ENCODE measurements around the gene RCOR3.
"Not testable (repeated sequence)": the region's sequence is repeated elsewhere in the genome, so short reads cannot be mapped to it uniquely, and the experiment has no call there.

The RCOR3 gene

GRCh38 chr1:211285196-211285595 is 26.0 kb downstream of the RCOR3 start:
- H3K4me1 Mint-ChIP-seq (ENCODE audit: low read depth): peaks cover 15% of the 10 kb centered on the region
- no peaks in the 10 kb centered on the region for H3K27me3 Mint-ChIP-seq
- peaks cover 13% of the 10 kb centered on the region for H3K36me3 Mint-ChIP-seq
- no peak overlapping the region for H3K27ac Mint-ChIP-seq
- H3K9me3 Mint-ChIP-seq (ENCODE audit: low read depth): no peaks in the 10 kb centered on the region
- H3K4me3 Mint-ChIP-seq: no peak overlapping the region

DNA sequence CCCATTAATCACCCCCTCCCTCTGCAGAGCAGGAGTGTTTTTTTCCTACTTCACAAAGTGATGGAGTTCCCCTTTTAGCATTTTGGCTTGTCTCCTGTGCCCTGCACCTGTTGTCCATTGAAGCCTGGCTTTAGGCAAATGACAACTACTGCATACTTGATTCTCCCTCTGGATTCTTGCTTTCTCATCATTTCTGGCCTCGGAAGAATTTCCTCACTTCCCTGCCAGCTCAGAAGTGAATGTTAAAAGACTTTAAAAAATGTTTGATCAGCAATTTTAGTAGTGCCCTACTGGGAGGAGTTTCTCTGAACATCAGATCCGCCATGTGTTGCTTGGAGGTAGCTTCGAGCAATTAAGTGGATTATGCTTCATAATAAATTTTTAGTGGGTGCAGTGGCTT is 28.1 kb downstream of the RCOR3 start:
- Mint-ChIP-seq H3K27me3 (no peaks in the 10 kb centered on the region), H3K4me3 (no peak overlapping the region), H3K9me3 (ENCODE audit: low read depth) (no peaks in the 10 kb centered on the region), H3K36me3 (peaks cover 16% of the 10 kb centered on the region), H3K27ac (no peak overlapping the region), H3K4me1 (ENCODE audit: low read depth) (peaks cover 15% of the 10 kb centered on the region)

DNA sequence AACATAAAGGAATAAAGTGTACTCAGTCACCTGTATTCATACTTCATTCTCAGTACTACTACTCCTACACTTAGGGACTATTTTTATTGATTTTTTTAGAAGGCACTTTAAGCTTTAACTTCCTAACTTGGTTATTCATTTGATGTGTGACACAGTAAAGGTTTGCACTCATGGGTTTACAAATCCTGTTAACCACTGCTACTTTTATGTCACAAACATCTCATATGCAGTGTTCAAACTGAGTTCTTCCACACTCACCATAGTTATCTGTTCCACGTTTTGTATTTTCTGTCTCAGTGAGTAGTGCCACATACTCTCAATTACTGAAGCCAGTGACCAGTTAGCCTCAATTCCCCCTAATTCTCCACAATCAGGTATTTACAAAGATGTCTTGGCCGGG is 33.2 kb downstream of the RCOR3 start:
- Mint-ChIP-seq H3K4me1 (ENCODE audit: low read depth) (peaks cover 16% of the 10 kb centered on the region), H3K4me3 (no peak overlapping the region), H3K9me3 (ENCODE audit: low read depth) (no peaks in the 10 kb centered on the region), H3K27me3 (no peaks in the 10 kb centered on the region), H3K36me3 (peaks cover 13% of the 10 kb centered on the region), H3K27ac (peak overlapping the region; percentile 29)

GRCh38 chr1:211296396-211296795 is 37.2 kb downstream of the RCOR3 start:
- H3K36me3 Mint-ChIP-seq: peaks cover 22% of the 10 kb centered on the region
- H3K9me3 Mint-ChIP-seq (ENCODE audit: low read depth): no peaks in the 10 kb centered on the region
- peak overlapping the region; percentile 88 for H3K27ac Mint-ChIP-seq
- no peaks in the 10 kb centered on the region for H3K27me3 Mint-ChIP-seq
- H3K4me1 Mint-ChIP-seq (ENCODE audit: low read depth): peaks cover 27% of the 10 kb centered on the region
- H3K4me3 Mint-ChIP-seq: peak overlapping the region; percentile 36

DNA sequence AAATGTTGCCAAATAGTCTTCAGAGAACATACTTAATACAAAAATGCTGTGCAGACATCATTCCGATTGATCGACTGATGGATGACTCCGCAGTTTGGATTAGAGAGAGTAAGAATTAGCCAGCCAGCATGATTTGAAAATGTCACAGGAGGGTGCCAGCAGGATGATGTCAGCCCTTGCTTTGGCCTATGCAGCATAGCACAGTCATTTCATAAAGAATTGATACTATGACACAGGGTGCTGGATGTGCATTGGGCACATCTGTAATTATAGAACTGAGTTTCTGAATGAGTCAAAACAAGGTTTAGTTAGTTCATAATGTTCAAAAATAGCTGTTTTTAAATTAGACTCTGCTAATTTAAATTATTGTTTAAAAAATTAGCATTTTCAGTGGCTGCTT is 45.9 kb downstream of the RCOR3 start:
- Mint-ChIP-seq H3K4me3 (no peak overlapping the region), H3K36me3 (peaks cover 18% of the 10 kb centered on the region), H3K9me3 (ENCODE audit: low read depth) (no peaks in the 10 kb centered on the region), H3K27me3 (no peaks in the 10 kb centered on the region), H3K4me1 (ENCODE audit: low read depth) (peaks cover 39% of the 10 kb centered on the region), H3K27ac (peak overlapping the region; percentile 86)

DNA sequence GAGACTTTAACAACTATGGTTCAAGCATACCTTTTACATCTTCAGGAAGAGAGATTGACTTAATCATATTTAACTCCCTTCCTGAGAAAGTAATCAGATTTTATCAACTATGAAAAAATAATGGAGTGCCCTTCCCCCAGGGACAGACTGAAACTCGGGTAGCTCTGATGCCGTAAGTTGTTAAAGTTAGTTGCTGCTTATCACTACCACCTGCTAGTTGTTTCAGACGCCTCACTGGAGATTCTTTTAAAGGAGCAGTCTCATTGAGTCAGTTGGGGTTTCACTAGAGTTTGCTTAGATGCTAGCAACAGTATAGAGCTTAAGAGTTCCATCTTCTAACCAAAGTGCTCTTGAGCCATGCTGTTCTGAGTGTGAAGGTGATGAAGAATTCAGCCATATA is 50.5 kb downstream of the RCOR3 start:
- H3K36me3 Mint-ChIP-seq: peaks cover 9% of the 10 kb centered on the region
- peak overlapping the region; percentile 68 for H3K27ac Mint-ChIP-seq
- H3K4me1 Mint-ChIP-seq (ENCODE audit: low read depth): peaks cover 27% of the 10 kb centered on the region
- no peak overlapping the region for H3K4me3 Mint-ChIP-seq
- H3K27me3 Mint-ChIP-seq: no peaks in the 10 kb centered on the region
- no peaks in the 10 kb centered on the region for H3K9me3 Mint-ChIP-seq (ENCODE audit: low read depth)

- H3K36me3 Mint-ChIP-seq: peaks cover 8% of the 10 kb centered on the region
- H3K27ac Mint-ChIP-seq: peak overlapping the region; percentile 46
- H3K9me3 Mint-ChIP-seq (ENCODE audit: low read depth): no peaks in the 10 kb centered on the region
Observed at GRCh38 chr1:211313392-211313791, 54.2 kb downstream of the RCOR3 start.

DNA sequence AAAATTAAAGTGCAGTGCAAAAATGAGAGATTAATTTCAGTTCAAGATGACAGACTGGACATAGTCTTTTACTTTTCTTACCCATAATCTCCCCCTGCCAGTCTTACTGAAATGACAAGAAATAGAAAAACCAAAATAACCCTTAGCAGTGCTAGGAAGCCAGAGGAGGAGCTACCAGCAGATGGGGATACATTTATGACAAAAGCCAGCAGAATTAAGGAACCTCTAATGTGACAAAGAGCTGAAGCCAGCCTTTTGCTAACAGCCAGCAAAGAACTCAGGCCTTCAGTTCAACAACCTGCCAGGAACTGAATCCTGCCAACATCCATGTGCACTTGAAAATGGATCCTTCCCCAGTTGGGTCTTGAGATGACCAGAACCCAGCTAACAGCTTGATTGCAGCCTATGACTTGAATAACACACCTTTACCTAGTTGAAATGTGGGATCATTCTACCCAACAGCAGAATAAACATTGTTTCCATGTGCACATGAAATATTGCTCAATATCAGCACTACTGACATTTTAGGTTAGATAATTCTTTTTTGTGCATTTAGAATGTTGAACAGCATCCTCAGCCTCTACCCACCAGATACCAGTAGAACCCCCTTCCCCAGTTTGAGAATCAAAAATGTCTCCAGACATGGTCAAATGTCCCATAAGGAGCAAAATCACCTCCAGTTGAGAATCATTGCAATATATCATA is 59.6 kb downstream of the RCOR3 start:
- Mint-ChIP-seq H3K4me3 (no peak overlapping the region), H3K27me3 (no peaks in the 10 kb centered on the region), H3K9me3 (ENCODE audit: low read depth) (no peaks in the 10 kb centered on the region), H3K36me3 (peaks cover 4% of the 10 kb centered on the region), H3K27ac (no peak overlapping the region), H3K4me1 (ENCODE audit: low read depth) (peaks cover 41% of the 10 kb centered on the region)

More at GRCh38 chr1:211313392-211313791, 54.2 kb downstream of the RCOR3 start:
- H3K27me3 Mint-ChIP-seq: no peaks in the 10 kb centered on the region
- peaks cover 10% of the 10 kb centered on the region for H3K4me1 Mint-ChIP-seq (ENCODE audit: low read depth)
- H3K4me3 Mint-ChIP-seq: no peak overlapping the region

DNA sequence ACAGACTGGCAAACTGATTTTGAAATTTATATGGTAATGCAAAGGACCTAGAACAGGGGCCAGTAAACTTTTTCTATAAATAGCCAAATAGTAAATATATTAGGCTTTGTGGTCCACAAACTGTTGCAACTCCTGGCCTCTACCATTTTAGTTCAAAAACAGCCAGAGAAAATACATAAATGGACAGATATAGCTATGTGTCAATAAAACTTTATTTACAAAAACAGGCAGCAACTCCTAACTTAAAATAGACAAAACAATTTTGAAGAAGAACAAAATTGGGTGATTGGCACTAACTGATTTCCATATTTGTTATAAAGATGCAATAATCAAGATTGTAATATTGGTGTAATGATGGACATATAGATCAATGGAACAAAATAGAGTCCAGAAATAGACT is 60.7 kb downstream of the RCOR3 start:
- Mint-ChIP-seq H3K27me3 (no peaks in the 10 kb centered on the region), H3K4me3 (no peak overlapping the region), H3K36me3 (peaks cover 4% of the 10 kb centered on the region), H3K9me3 (ENCODE audit: low read depth) (no peaks in the 10 kb centered on the region), H3K27ac (peak overlapping the region; percentile 54), H3K4me1 (ENCODE audit: low read depth) (peaks cover 47% of the 10 kb centered on the region)

GRCh38 chr1:211320980-211321379 is 61.8 kb downstream of the RCOR3 start:
- H3K36me3 Mint-ChIP-seq: peaks cover 2% of the 10 kb centered on the region
- peak overlapping the region; percentile 85 for H3K27ac Mint-ChIP-seq
- peak overlapping the region; percentile 49 for H3K4me3 Mint-ChIP-seq
- H3K9me3 Mint-ChIP-seq (ENCODE audit: low read depth): no peaks in the 10 kb centered on the region
- no peaks in the 10 kb centered on the region for H3K27me3 Mint-ChIP-seq
- H3K4me1 Mint-ChIP-seq (ENCODE audit: low read depth): peaks cover 54% of the 10 kb centered on the region

GRCh38 chr1:211321646-211322045 is 62.5 kb downstream of the RCOR3 start:
- not testable (repeated sequence) for H3K27ac Mint-ChIP-seq; H3K36me3 Mint-ChIP-seq; H3K4me3 Mint-ChIP-seq; H3K9me3 Mint-ChIP-seq (ENCODE audit: low read depth); H3K27me3 Mint-ChIP-seq
- peaks cover 59% of the 10 kb centered on the region for H3K4me1 Mint-ChIP-seq (ENCODE audit: low read depth)

GRCh38 chr1:211323156-211324063 is 64.2 kb downstream of the RCOR3 start:
- Mint-ChIP-seq H3K4me3 (peak overlapping the region; percentile 9), H3K4me1 (ENCODE audit: low read depth) (peaks cover 68% of the 10 kb centered on the region), H3K27me3 (no peaks in the 10 kb centered on the region), H3K27ac (peak overlapping the region; percentile 76), H3K36me3 (peaks cover 2% of the 10 kb centered on the region), H3K9me3 (ENCODE audit: low read depth) (no peaks in the 10 kb centered on the region)

GRCh38 chr1:211324992-211325775 is 66.0 kb downstream of the RCOR3 start:
- Mint-ChIP-seq H3K27me3 (no peaks in the 10 kb centered on the region), H3K4me1 (ENCODE audit: low read depth) (peaks cover 76% of the 10 kb centered on the region), H3K27ac (peak overlapping the region; percentile 97), H3K4me3 (peak overlapping the region; percentile 92), H3K9me3 (ENCODE audit: low read depth) (no peaks in the 10 kb centered on the region), H3K36me3 (peaks cover 2% of the 10 kb centered on the region)

- H3K36me3 Mint-ChIP-seq: peaks cover 4% of the 10 kb centered on the region
- H3K4me3 Mint-ChIP-seq: peak overlapping the region; percentile 92
- H3K27me3 Mint-ChIP-seq: no peaks in the 10 kb centered on the region
- H3K27ac Mint-ChIP-seq: peak overlapping the region; percentile 97
- H3K9me3 Mint-ChIP-seq (ENCODE audit: low read depth): no peaks in the 10 kb centered on the region
- peaks cover 81% of the 10 kb centered on the region for H3K4me1 Mint-ChIP-seq (ENCODE audit: low read depth)
Observed at GRCh38 chr1:211326140-211326527, 67.0 kb downstream of the RCOR3 start.
